Measurements from ENCODE around the gene GDF15. TPM values are rescaled to one million over a fixed set of nuclear protein-coding genes. Genes with fewer than 3 reads are reported as not detected.

Gene GDF15
- polyA plus RNA-seq, 1 of the 3 experiments (the other 2 are of a cell fraction): 129 TPM

- TF ChIP-seq USF1 (IDR thresholded peaks at IDR 0.05; ENCODE audit: borderline replicate concordance, low read depth) (no peak), EP300 (IDR thresholded peaks at IDR 0.05; ENCODE audit: borderline replicate concordance in 1 of 2, low read depth in 1 of 2, low read length in 1 of 2) (no peak), POLR2AphosphoS5 (IDR thresholded peaks at IDR 0.05; ENCODE audit: low read depth, low read length) (no peak), IRF3 (IDR thresholded peaks at IDR 0.05; ENCODE audit: low read depth, low read length) (no peak), PBX3 (IDR thresholded peaks at IDR 0.05) (no peak), SMC3 (IDR thresholded peaks at IDR 0.05; ENCODE audit: low read depth, low read length) (no peak), NRF1 (IDR thresholded peaks at IDR 0.05; ENCODE audit: low read depth, low read length) (no peak), GATA2 (CRISPR knock-in tag; IDR thresholded peaks at IDR 0.05) (no peak)
These were observed 50.1 kb downstream of the GDF15 start (continued) for GRCh38 chr19:18435842-18436670.

GRCh38 chr19:18436671-18437490 lies 50.9 kb downstream of the GDF15 start:
- H3K9ac ChIP-seq: no peak overlapping the region
- peaks cover 17% of the 10 kb centered on the region for H3F3A ChIP-seq (replicated peaks; ENCODE audit: insufficient read depth)
- peak overlapping the region in 1 of 2 experiments; percentile 60; a peak in 1 of 4 replicates for H3K27ac ChIP-seq (ENCODE audit: low read depth in 2 of 2, low read length in 1 of 2)
- peak overlapping the region; percentile 49 to 65; a peak in 3 of 4 replicates for H3K4me3 ChIP-seq (ENCODE audit: low read depth in 2 of 2, low read length in 1 of 2)
- no peaks in the 10 kb centered on the region for H3K27me3 ChIP-seq (ENCODE audit: insufficient read depth)
- TF ChIP-seq NRF1 (IDR thresholded peaks at IDR 0.05; ENCODE audit: low read depth, low read length) (no peak), USF2 (IDR thresholded peaks at IDR 0.05; ENCODE audit: borderline replicate concordance, low read depth, low read length) (no peak), YY1 (IDR thresholded peaks at IDR 0.05; ENCODE audit: low read depth) (no peak), TAF1 (IDR thresholded peaks at IDR 0.05; ENCODE audit: borderline replicate concordance, low read depth, low read length) (no peak), SMC3 (IDR thresholded peaks at IDR 0.05; ENCODE audit: low read depth, low read length) (no peak), PBX3 (IDR thresholded peaks at IDR 0.05) (peak; percentile 15; the same call in 1 of the 2 replicates), MXI1 (IDR thresholded peaks at IDR 0.05; ENCODE audit: low read depth, low read length) (0 out of 2 replicates have a peak, but pooled peaks have one; percentile 37), RFX5 (IDR thresholded peaks at IDR 0.05; ENCODE audit: low read length) (no peak), FOSL2 (IDR thresholded peaks at IDR 0.05; ENCODE audit: borderline replicate concordance, low read depth) (no peak), NFIC (IDR thresholded peaks at IDR 0.05; ENCODE audit: borderline replicate concordance) (peak; percentile 43; the same call in 1 of the 2 replicates), SIN3A (IDR thresholded peaks at IDR 0.05; ENCODE audit: borderline replicate concordance, low read depth, low read length) (no peak), POLR2AphosphoS5 (IDR thresholded peaks at IDR 0.05; ENCODE audit: low read depth, low read length) (0 out of 2 replicates have a peak, but pooled peaks have one; percentile 13), FOXM1 (IDR thresholded peaks at IDR 0.05; ENCODE audit: low read depth) (no peak), JUND (IDR thresholded peaks at IDR 0.05) (no peak), ZBTB33 (IDR thresholded peaks at IDR 0.05; ENCODE audit: borderline replicate concordance, low read depth) (no peak)
- ChIA-PET CTCF (interaction anchor here (1.0 to 2.7 kb wide), 3 partner anchors 14 to 25 kb away, joined by 3 to 9 read pairs (median 8); partner anchors contain the start of gene SSBP4), POLR2A (interaction anchor here (0.9 kb wide), 1 partner anchor 20 kb away, joined by 3 read pairs; no protein-coding TSS in a partner anchor)
- H3K36me3 ChIP-seq (replicated peaks in 1 of 2; ENCODE audit: control insufficient read depth in 1 of 2, insufficient read depth in 2 of 2, low read length in 1 of 2): peaks cover 0 to 6% of the 10 kb centered on the region in 2 experiments
- WGBS (ENCODE audit: low lambda C conversion rate): 72% methylated on average over 30 of the region's 67 CpGs
- no peak overlapping the region for H2AFZ ChIP-seq (ENCODE audit: low read depth)
- no peaks in the 10 kb centered on the region for H3K79me2 ChIP-seq (ENCODE audit: insufficient read depth)
- H3K9me2 ChIP-seq: no peaks in the 10 kb centered on the region
- DNase-seq: peak; percentile 95
- no peaks in the 10 kb centered on the region for H4K20me1 ChIP-seq (ENCODE audit: insufficient read depth)
- no peaks in the 10 kb centered on the region for H3K9me3 ChIP-seq
- H3K4me2 ChIP-seq: peak overlapping the region; percentile 63; the same call in 1 of the 2 replicates
- peaks cover 0 to 31% of the 10 kb centered on the region in 2 experiments; a peak in 2 of 4 replicates for H3K4me1 ChIP-seq (ENCODE audit: control insufficient read depth in 1 of 2, insufficient read depth in 2 of 2, low read depth in 1 of 2, low read length in 1 of 2)
